GM12878 (cell line): ENCODE results near the gene ITGB2. TPM values are rescaled to one million over a fixed set of nuclear protein-coding genes. Genes with fewer than 3 reads are reported as not detected.

ENCODE experiments used
- ATAC-seq: fragments of 200-7000 bp; cut with Tn5 transposase; 3 replicates; pipeline ENCODE4 v1.9.1; 2020; ENCODE audit warnings: mild to moderate bottlenecking, moderate library complexity
- BruUV-seq: library from RNA; stranded (reverse); fragments of 400-500 nt; replicated peaks from 2 replicates; lab custom pipeline; 2021; lab: Mats Ljungman, UMichigan
- CTCF ChIA-PET: fragments of 300-600 bp; sonication (Branson Sonifier 250); formaldehyde crosslinking; extraction: SDS; loops from one replicate; lab custom pipeline; 2021; ENCODE audit warnings: inconsistent platforms; lab: Yijun Ruan, JAX
- POLR2A ChIA-PET: fragments of 350-600 bp; formaldehyde crosslinking; extraction: SDS; loops from one replicate; lab custom pipeline; 2021; ENCODE audit warnings: inconsistent platforms; lab: Charles Lee
- RAD21 ChIA-PET: fragments of 300-600 bp; sonication (Branson Sonifier 250); formaldehyde crosslinking; loops from one replicate; lab custom pipeline; 2023; ENCODE audit warnings: antibody characterized with exemption; ENCODE audit not compliant: unreplicated experiment; lab: Charles Lee
- SMC1A ChIA-PET: fragments of 300-600 bp; sonication (Branson Sonifier 250); formaldehyde crosslinking; loops from one replicate; lab custom pipeline; 2023; ENCODE audit not compliant: unreplicated experiment, uncharacterized antibody; lab: Charles Lee
- DNase-seq: peaks from one replicate; pipeline ENCODE4 v3.0.0-alpha.2; 2011; ENCODE audit warnings: low read depth, low spot score
- FAIRE-seq: peaks from 3 replicates; lab custom pipeline; 2011; peaks lifted over from hg19 to GRCh38; lab: Jason Lieb, UNC
- H2AFZ ChIP-seq: 2 replicates; pipeline ENCODE4 v1.6.0; 2011; ENCODE audit warnings: low read depth, low read length, control low read depth; ENCODE audit not compliant: control insufficient read depth
- H3K27ac ChIP-seq: 2 replicates; pipeline ENCODE4 v1.5.1; 2011; ENCODE audit warnings: control low read depth; ENCODE audit not compliant: control insufficient read depth, insufficient read depth
- H3K27me3 ChIP-seq, 2 experiments: replicated peaks in 1 of 2; 2 replicates each; pipeline versions ENCODE4 v1.6.0 to v1.6.1; 2011; ENCODE audit warnings: low read length in 1 of 2; ENCODE audit not compliant: control insufficient read depth in 2 of 2, insufficient read depth in 2 of 2
- H3K36me3 ChIP-seq, 2 experiments: 2 replicates each; pipeline ENCODE4 v1.5.1; 2011; ENCODE audit warnings: low read length in 1 of 2; ENCODE audit not compliant: control insufficient read depth in 2 of 2, insufficient read depth in 2 of 2
- H3K4me1 ChIP-seq: 2 replicates; pipeline ENCODE4 v1.6.1; 2011; ENCODE audit warnings: mild to moderate bottlenecking, low read length, moderate library complexity, mixed read lengths; ENCODE audit not compliant: control insufficient read depth, insufficient read depth
- H3K4me2 ChIP-seq: 2 replicates; pipeline ENCODE4 v1.6.0; 2011; ENCODE audit warnings: control low read depth; ENCODE audit not compliant: control insufficient read depth, insufficient read depth
- H3K4me3 ChIP-seq: fragments of 200-600 bp; sonication (generic); 2 replicates; pipeline ENCODE4 v1.5.1; 2016
- H3K79me2 ChIP-seq: 2 replicates; pipeline ENCODE4 v1.6.0; 2011; ENCODE audit warnings: low read length; ENCODE audit not compliant: control insufficient read depth, insufficient read depth
- H3K9ac ChIP-seq: 2 replicates; pipeline ENCODE4 v1.8.0; 2011; ENCODE audit warnings: low read length, control low read depth, mixed read lengths; ENCODE audit not compliant: control insufficient read depth, insufficient read depth
- H3K9me3 ChIP-seq: replicated peaks from 3 replicates; pipeline ENCODE4 v1.5.1; 2011; ENCODE audit warnings: mild to moderate bottlenecking, low read length; ENCODE audit not compliant: control insufficient read depth, insufficient read depth
- H4K20me1 ChIP-seq: 2 replicates; pipeline ENCODE4 v1.6.0; 2011; ENCODE audit not compliant: control insufficient read depth, insufficient read depth
- ASH2L ChIP-seq: fragments of 300-600, 200-600 bp; sonication (generic); IDR thresholded peaks from 2 replicates; pipeline ENCODE4 v1.6.1; 2017; ENCODE audit warnings: low read depth, mild to moderate bottlenecking, borderline replicate concordance
- FOXM1 ChIP-seq: IDR thresholded peaks from 2 replicates; pipeline ENCODE4 v1.6.1; 2012; ENCODE audit warnings: low read depth, mild to moderate bottlenecking, inconsistent platforms, low read length, moderate library complexity
- HDGF ChIP-seq: fragments of 450-650 bp; IDR thresholded peaks from 2 replicates; pipeline ENCODE4 v1.6.1; 2016; ENCODE audit warnings: antibody characterized with exemption
- POLR2AphosphoS5 ChIP-seq: IDR thresholded peaks from 2 replicates; pipeline ENCODE4 v1.6.1; 2011; ENCODE audit warnings: mild to moderate bottlenecking, low read length, inconsistent platforms
- RCOR1 ChIP-seq: conservative IDR thresholded peaks from 2 replicates; pipeline ENCODE4 v1.6.1; 2012; ENCODE audit warnings: low read depth, low read length, improper control_type of control experiment
- SIX5 ChIP-seq: IDR thresholded peaks from 2 replicates; pipeline ENCODE4 v1.6.1; 2011; ENCODE audit warnings: mild to moderate bottlenecking, low read depth, low read length, moderate library complexity; ENCODE audit not compliant: severe bottlenecking
- WRNIP1 ChIP-seq: IDR thresholded peaks from 2 replicates; pipeline ENCODE4 v1.6.1; 2011; ENCODE audit warnings: low read depth, low read length, improper control_type of control experiment, borderline replicate concordance
- WGBS: methylation state at CpG from one replicate; pipeline ENCODE4 v1.1.6; 2016; ENCODE audit warnings: low lambda C conversion rate; ENCODE audit not compliant: insufficient replicate concordance, insufficient coverage; ENCODE audit errors: missing lambda C conversion rate; 5-methylcytosine and 5-hydroxymethylcytosine counted together
- in situ Hi-C: fragments of 300-500 bp; cut with MboI; formaldehyde crosslinking; loops from 9 replicates; pipeline ENCODE4 v1.14.3; 2018; ENCODE audit warnings: mixed read lengths
- intact Hi-C: fragments of 100-400 bp; cut with micrococcal nuclease; formaldehyde crosslinking; loops from one replicate; pipeline ENCODE4 v1.14.2; 2022; ENCODE audit not compliant: unreplicated experiment
- polyA plus RNA-seq, 11 experiments: library from polyadenylated mRNA; depleted of rRNA in 4 of 11; unstranded in 6 of 11; stranded (reverse) in 5 of 11; fragments of >200 nt; fragmentation: Nextera tagmentation in 4 of 11; fragmentation: Illumina TruSeq in 1 of 11; extraction: Ambion mirVana in 4 of 11; extraction: Trizol in 1 of 11; gene quantifications; 1 replicate in 1 of 11; 2 replicates in 10 of 11; pipeline versions ENCODE4 v1.2.1 to v1.2.3, GENCODE V29; 2011 to 2016; ENCODE audit warnings: inconsistent platforms in 2 of 11, missing spikeins in 2 of 11, low read depth in 1 of 11
- total RNA-seq, 4 experiments: library from RNA; depleted of rRNA in 3 of 4; stranded (reverse); fragments of >200 nt in 3 of 4; fragmentation: Illumina TruSeq in 1 of 4; extraction: Trizol in 1 of 4; gene quantifications; 2 replicates each; pipeline versions ENCODE4 v1.2.1 to v1.2.3, GENCODE V29; 2013 to 2021
- TF ChIP-seq, protein P1 (sequence below): fragments of 450-650 bp; IDR thresholded peaks from 2 replicates; pipeline ENCODE4 v1.6.1; 2017; ENCODE audit warnings: borderline replicate concordance
- TF ChIP-seq, protein P2 (sequence below): IDR thresholded peaks from 2 replicates; pipeline ENCODE4 v1.6.1; 2012; ENCODE audit warnings: mild to moderate bottlenecking, low read depth, low read length
- TF ChIP-seq, protein P3 (sequence below): IDR thresholded peaks from 2 replicates; pipeline ENCODE4 v1.6.1; 2011; ENCODE audit warnings: mild to moderate bottlenecking, low read depth, low read length, moderate library complexity; ENCODE audit not compliant: insufficient replicate concordance
- TF ChIP-seq, protein P4 (sequence below): IDR thresholded peaks from 2 replicates; pipeline ENCODE4 v1.6.1; 2012; ENCODE audit warnings: low read depth, low read length, improper control_type of control experiment

ITGB2 gene
- total and polyA plus RNA-seq, 10 of the 15 experiments (the other 5 are each of a cell fraction or from before 2014, with no cell fraction given): 8.0 to 172 (median 58.9) TPM

DNA sequence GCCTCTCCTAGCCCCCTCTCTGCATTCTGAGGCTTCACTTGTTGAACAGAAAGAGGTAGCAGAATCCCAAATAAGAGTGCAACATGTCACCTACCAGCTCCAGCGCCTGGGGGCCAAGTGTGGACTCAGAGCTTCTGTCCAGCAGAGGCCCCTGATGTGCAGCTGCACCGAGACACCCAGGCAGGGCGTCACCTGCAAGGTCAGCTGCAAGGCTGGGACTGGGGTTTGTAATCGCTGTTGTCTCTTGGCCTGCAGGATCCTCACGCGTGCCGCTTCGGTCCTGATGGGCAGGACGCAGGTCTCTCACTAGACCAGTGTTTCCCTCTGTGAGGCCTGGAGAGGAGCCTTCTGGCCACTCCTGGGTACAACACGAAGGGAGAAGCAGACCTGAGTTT lies 14.8 kb upstream of the ITGB2 start:
- BruUV-seq: no TSS peak
- SMC1A ChIA-PET: interaction anchor here (0.6 to 6.2 kb wide), 3 partner anchors 8 to 70 kb away, joined by 3 to 56 read pairs (median 3); no protein-coding TSS in a partner anchor

More for the DNA sequence above, 14.8 kb upstream of the ITGB2 start:
- H2AFZ ChIP-seq: no peak overlapping the region
- no peak overlapping the region for H3K27ac ChIP-seq
- RAD21 ChIA-PET: no interaction called here
- H3K9ac ChIP-seq: no peak overlapping the region
- peaks cover 22% of the 10 kb centered on the region for H3K79me2 ChIP-seq
- WGBS: 78% methylated on average over 8 of the region's 10 CpGs
- H3K4me2 ChIP-seq: no peak overlapping the region
- FAIRE-seq (no peak), ATAC-seq (no peak), DNase-seq (no peak)
- peaks cover 6% of the 10 kb centered on the region; the same call in 1 of the 2 replicates for H4K20me1 ChIP-seq
- H3K4me3 ChIP-seq: no peak overlapping the region
- H3K9me3 ChIP-seq: no peaks in the 10 kb centered on the region
- H3K4me1 ChIP-seq: peaks cover 12% of the 10 kb centered on the region
- POLR2A ChIA-PET: no interaction called here
- no peaks in the 10 kb centered on the region for H3K27me3 ChIP-seq
- intact Hi-C loops (no loop called here), in situ Hi-C loops (loop anchor here (5.0 to 10.0 kb wide), 2 partner anchors 51 to 138 kb away; no protein-coding TSS in a partner anchor)
- TF ChIP-seq RCOR1: no peak
- no peak for TF ChIP-seq SIX5
- TF ChIP-seq HDGF: no peak
- TF ChIP-seq, protein P1, sequence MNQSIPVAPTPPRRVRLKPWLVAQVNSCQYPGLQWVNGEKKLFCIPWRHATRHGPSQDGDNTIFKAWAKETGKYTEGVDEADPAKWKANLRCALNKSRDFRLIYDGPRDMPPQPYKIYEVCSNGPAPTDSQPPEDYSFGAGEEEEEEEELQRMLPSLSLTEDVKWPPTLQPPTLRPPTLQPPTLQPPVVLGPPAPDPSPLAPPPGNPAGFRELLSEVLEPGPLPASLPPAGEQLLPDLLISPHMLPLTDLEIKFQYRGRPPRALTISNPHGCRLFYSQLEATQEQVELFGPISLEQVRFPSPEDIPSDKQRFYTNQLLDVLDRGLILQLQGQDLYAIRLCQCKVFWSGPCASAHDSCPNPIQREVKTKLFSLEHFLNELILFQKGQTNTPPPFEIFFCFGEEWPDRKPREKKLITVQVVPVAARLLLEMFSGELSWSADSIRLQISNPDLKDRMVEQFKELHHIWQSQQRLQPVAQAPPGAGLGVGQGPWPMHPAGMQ: no peak
- TF ChIP-seq, protein P2, sequence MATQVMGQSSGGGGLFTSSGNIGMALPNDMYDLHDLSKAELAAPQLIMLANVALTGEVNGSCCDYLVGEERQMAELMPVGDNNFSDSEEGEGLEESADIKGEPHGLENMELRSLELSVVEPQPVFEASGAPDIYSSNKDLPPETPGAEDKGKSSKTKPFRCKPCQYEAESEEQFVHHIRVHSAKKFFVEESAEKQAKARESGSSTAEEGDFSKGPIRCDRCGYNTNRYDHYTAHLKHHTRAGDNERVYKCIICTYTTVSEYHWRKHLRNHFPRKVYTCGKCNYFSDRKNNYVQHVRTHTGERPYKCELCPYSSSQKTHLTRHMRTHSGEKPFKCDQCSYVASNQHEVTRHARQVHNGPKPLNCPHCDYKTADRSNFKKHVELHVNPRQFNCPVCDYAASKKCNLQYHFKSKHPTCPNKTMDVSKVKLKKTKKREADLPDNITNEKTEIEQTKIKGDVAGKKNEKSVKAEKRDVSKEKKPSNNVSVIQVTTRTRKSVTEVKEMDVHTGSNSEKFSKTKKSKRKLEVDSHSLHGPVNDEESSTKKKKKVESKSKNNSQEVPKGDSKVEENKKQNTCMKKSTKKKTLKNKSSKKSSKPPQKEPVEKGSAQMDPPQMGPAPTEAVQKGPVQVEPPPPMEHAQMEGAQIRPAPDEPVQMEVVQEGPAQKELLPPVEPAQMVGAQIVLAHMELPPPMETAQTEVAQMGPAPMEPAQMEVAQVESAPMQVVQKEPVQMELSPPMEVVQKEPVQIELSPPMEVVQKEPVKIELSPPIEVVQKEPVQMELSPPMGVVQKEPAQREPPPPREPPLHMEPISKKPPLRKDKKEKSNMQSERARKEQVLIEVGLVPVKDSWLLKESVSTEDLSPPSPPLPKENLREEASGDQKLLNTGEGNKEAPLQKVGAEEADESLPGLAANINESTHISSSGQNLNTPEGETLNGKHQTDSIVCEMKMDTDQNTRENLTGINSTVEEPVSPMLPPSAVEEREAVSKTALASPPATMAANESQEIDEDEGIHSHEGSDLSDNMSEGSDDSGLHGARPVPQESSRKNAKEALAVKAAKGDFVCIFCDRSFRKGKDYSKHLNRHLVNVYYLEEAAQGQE: no peak
- TF ChIP-seq FOXM1: no peak
- TF ChIP-seq, protein P3, sequence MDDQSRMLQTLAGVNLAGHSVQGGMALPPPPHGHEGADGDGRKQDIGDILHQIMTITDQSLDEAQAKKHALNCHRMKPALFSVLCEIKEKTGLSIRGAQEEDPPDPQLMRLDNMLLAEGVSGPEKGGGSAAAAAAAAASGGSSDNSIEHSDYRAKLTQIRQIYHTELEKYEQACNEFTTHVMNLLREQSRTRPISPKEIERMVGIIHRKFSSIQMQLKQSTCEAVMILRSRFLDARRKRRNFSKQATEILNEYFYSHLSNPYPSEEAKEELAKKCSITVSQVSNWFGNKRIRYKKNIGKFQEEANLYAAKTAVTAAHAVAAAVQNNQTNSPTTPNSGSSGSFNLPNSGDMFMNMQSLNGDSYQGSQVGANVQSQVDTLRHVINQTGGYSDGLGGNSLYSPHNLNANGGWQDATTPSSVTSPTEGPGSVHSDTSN: no peak
- TF ChIP-seq WRNIP1: no peak
- TF ChIP-seq POLR2AphosphoS5: no peak
- no peak for TF ChIP-seq ASH2L
- TF ChIP-seq, protein P4, sequence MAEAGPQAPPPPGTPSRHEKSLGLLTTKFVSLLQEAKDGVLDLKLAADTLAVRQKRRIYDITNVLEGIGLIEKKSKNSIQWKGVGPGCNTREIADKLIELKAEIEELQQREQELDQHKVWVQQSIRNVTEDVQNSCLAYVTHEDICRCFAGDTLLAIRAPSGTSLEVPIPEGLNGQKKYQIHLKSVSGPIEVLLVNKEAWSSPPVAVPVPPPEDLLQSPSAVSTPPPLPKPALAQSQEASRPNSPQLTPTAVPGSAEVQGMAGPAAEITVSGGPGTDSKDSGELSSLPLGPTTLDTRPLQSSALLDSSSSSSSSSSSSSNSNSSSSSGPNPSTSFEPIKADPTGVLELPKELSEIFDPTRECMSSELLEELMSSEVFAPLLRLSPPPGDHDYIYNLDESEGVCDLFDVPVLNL: no peak
- H3K36me3 ChIP-seq: peaks cover 1 to 4% of the 10 kb centered on the region in 2 experiments; a peak in 2 of 4 replicates
- CTCF ChIA-PET: interaction anchor here (0.9 to 6.1 kb wide), 6 partner anchors 9 to 193 kb away, joined by 3 to 80 read pairs (median 6); partner anchors contain the start of gene UBE2G2
